ENCODE data around the gene PTPRA. TPM values are rescaled to one million over a fixed set of nuclear protein-coding genes. Genes with fewer than 3 reads are reported as not detected.

PTPRA gene
- total and polyA plus RNA-seq, 9 of the 15 experiments (the other 6 are each of a cell fraction or from before 2014, with no cell fraction given), result 3.4 to 80.5 (median 28.0) TPM

- no peak for TF ChIP-seq ZNF23 (CRISPR knock-in tag; IDR thresholded peaks at IDR 0.05)
- TF ChIP-seq PPARD (CRISPR knock-in tag; IDR thresholded peaks at IDR 0.05), result no peak
- TF ChIP-seq ARNT (IDR thresholded peaks at IDR 0.05), result no peak
- no peak for TF ChIP-seq CLOCK (CRISPR knock-in tag; IDR thresholded peaks at IDR 0.05; ENCODE audit: borderline replicate concordance)
- TF ChIP-seq SAFB (IDR thresholded peaks at IDR 0.05; ENCODE audit: borderline replicate concordance, low read depth, low read length), result no peak
- WGBS (ENCODE audit: insufficient coverage, low coverage, missing lambda C conversion rate), result 81% methylated on average over 5 of the region's 5 CpGs
- no peak overlapping the region for H3K27ac ChIP-seq (ENCODE audit: extremely low read depth, low read depth, low read length)
Measured at GRCh38 chr20:2972126-2972525, 98.8 kb downstream of the PTPRA start.

More at GRCh38 chr20:2972126-2972525, 98.8 kb downstream of the PTPRA start:
- Histone ChIP-seq H3K4me1 (replicated peaks in 1 of 2; ENCODE audit: control insufficient read depth in 2 of 2, insufficient read depth in 2 of 2, low read length in 2 of 2) (no peaks in the 10 kb centered on the region), H3K27me3 (ENCODE audit: control insufficient read depth in 2 of 2, insufficient read depth in 2 of 2, low read length in 2 of 2) (no peaks in the 10 kb centered on the region), H3K4me3 (no peak overlapping the region), H3K9me1 (ENCODE audit: control insufficient read depth, insufficient read depth, low read length) (no peaks in the 10 kb centered on the region), H3K79me2 (ENCODE audit: control insufficient read depth, insufficient read depth, low read length) (no peaks in the 10 kb centered on the region), H3K9ac (ENCODE audit: insufficient read depth in 1 of 2, low read depth in 2 of 2, low read length in 2 of 2) (no peak overlapping the region), H3K36me3 (ENCODE audit: control insufficient read depth, insufficient read depth, low read length) (peaks cover 23% of the 10 kb centered on the region; the same call in 1 of the 3 replicates), H3K4me2 (ENCODE audit: insufficient read depth, low read length) (no peak overlapping the region), H4K20me1 (replicated peaks; ENCODE audit: control insufficient read depth, insufficient read depth, low read length) (no peaks in the 10 kb centered on the region), H3K9me3 (replicated peaks; ENCODE audit: control insufficient read depth, insufficient read depth, low read depth, low read length) (no peaks in the 10 kb centered on the region), H2AFZ (ENCODE audit: low read depth, low read length) (no peak overlapping the region)
- DNase-seq (ENCODE audit: extremely low read depth in 1 of 4, low spot score in 3 of 4) (no peak), ATAC-seq (no peak), FAIRE-seq (no peak)
- intact Hi-C loops (cut with micrococcal nuclease) (no loop called here), in situ Hi-C loops (cut with MboI) (no loop called here)
- ChIA-PET POLR2A (no interaction called here), CTCF (ENCODE audit: low intra/inter-chr PET ratio) (no interaction called here)
- BruUV-seq (replicated peaks), result no TSS peak

All from K562 (cell line).